Activated T-helper 17 cell treated with anti-CD3 and anti-CD28 coated beads, Interleukin-2, amount 50 U/mL, for 72 hours (primary cell): ENCODE measurements around the gene FIGN. TPM values are rescaled to one million over a fixed set of nuclear protein-coding genes. Genes with fewer than 3 reads are reported as not detected.

Source experiments
- ATAC-seq: fragments of 150-1000 bp; cut with Tn5 transposase; replicated peaks from 2 replicates; pipeline ENCODE4 v1.10.0; 2021; ENCODE audit warnings: mild to moderate bottlenecking, moderate library complexity
- H3K27ac Mint-ChIP-seq: one replicate; pipeline ENCODE4 v1.8.0; 2022; ENCODE audit warnings: mixed read lengths
- H3K27me3 Mint-ChIP-seq: one replicate; pipeline ENCODE4 v1.8.0; 2022; ENCODE audit warnings: mixed read lengths
- H3K36me3 Mint-ChIP-seq: one replicate; pipeline ENCODE4 v1.8.0; 2022; ENCODE audit warnings: low read depth, mild to moderate bottlenecking, mixed read lengths
- H3K4me1 Mint-ChIP-seq: one replicate; pipeline ENCODE4 v1.8.0; 2022; ENCODE audit warnings: mixed read lengths
- H3K4me3 Mint-ChIP-seq: one replicate; pipeline ENCODE4 v1.8.0; 2022; ENCODE audit warnings: mild to moderate bottlenecking, mixed read lengths
- H3K9me3 Mint-ChIP-seq: one replicate; pipeline ENCODE4 v1.8.0; 2022; ENCODE audit warnings: mixed read lengths
- total RNA-seq, 2 donors: library from RNA; stranded (reverse); gene quantifications; one replicate each; pipeline ENCODE4 v1.2.3, GENCODE V29; 2022

The FIGN gene
- total RNA-seq, 2 donors from 2014 or later, result not detected

DNA sequence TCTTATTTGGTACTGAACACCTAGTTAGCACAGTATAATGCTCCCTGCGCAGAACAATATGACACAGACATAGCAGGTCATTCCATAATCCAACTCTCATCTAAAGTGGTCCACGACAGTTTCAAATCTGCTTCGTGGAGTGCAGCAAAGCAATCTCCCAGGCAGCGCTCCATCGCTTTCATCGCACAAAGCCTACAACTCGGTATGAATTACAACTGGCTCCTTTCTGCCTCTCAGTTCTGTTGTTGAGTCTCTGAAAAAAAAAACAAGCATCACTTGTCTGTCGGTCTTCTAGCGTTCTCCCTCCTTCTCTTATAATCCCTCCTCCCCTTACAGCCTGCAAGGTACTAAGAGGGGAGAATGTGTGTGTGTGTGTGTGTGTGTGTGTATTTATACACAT, 123.5 kb downstream of the FIGN start:
- no peaks in the 10 kb centered on the region for H3K27me3 Mint-ChIP-seq
- no peak overlapping the region for H3K4me3 Mint-ChIP-seq
- no peaks in the 10 kb centered on the region for H3K36me3 Mint-ChIP-seq
- no peak overlapping the region for H3K27ac Mint-ChIP-seq
- H3K4me1 Mint-ChIP-seq, result no peaks in the 10 kb centered on the region
- H3K9me3 Mint-ChIP-seq, result peaks cover 8% of the 10 kb centered on the region
- no peak for ATAC-seq

DNA sequence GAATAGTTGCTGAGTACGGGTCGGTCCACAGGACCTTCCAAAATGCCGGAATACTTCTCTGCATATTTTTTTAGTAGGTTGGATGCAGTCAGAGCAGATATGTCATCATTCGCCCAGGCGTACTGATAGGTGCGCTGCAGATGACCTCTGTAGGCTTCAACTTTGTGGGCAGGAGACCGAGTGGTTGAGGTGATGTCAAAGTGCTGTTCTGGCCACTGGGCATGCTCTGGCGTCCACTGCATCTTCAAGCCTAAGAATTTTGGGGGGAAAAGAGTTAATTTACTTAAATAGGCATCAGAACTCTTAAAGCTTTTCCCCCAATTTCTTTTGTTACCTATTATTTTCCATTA, 124.3 kb downstream of the FIGN start:
- H3K27me3 Mint-ChIP-seq, result no peaks in the 10 kb centered on the region
- H3K36me3 Mint-ChIP-seq, result no peaks in the 10 kb centered on the region
- ATAC-seq, result no peak
- no peak overlapping the region for H3K4me3 Mint-ChIP-seq
- H3K27ac Mint-ChIP-seq, result no peak overlapping the region
- H3K4me1 Mint-ChIP-seq, result no peaks in the 10 kb centered on the region
- H3K9me3 Mint-ChIP-seq, result peaks cover 8% of the 10 kb centered on the region

DNA sequence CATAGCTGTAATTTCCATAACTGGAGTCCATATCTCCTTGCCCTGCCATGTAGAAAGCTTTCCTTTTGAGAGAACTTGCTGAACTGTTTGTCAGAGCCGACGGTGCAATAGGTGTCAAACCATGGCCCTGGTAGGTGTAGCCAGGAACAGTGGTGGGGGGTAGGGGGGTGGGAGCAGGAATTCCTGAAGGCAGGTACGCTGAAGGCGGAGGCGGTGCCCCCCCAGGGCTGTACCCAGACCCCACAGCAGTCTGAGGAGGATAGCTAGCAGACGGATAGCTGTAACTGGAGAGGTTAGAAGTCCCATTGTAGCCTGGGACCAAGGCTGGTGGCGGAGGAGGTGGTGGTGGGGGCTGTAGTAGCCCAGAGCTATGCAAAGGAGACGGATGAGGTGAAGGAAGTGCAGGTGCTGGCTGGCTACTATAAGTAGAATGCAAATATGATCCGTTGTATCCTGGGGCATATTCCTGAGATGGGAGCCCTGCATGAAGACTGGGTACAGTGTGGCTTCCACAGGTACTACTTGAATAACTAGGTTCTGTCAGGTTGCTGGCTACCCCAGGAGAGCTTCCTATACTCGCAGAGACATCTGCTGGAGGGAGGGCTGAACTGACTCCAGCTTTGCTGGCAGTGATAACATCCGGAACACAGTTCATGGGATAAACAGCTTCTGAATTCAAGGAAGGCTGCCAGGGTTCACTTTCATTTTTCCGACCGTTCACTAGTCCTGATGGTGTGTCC, 124.8 kb downstream of the FIGN start:
- H3K4me3 Mint-ChIP-seq, result no peak overlapping the region
- H3K9me3 Mint-ChIP-seq, result peaks cover 8% of the 10 kb centered on the region
- H3K4me1 Mint-ChIP-seq, result no peaks in the 10 kb centered on the region
- H3K36me3 Mint-ChIP-seq, result no peaks in the 10 kb centered on the region
- no peaks in the 10 kb centered on the region for H3K27me3 Mint-ChIP-seq
- no peak overlapping the region for H3K27ac Mint-ChIP-seq
- ATAC-seq, result no peak

DNA sequence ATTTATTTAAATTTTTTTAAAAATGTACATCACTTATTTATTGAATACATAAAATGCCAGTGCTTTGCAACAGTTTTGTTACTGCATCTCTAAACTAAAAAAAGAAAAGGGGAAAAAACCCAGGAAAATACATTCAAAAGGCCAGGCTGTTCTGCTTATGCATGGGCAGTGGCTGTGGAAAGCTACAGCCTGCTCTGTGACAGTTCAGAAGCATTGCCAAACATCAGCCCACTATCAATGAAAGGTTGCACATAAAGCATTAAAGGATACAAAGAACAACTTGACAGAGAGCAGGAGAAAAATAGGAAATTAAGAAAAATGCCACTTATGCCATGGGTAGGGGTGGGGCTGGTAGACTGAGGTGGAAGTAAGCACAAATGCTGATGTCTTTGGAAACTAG, 128.2 kb downstream of the FIGN start:
- ATAC-seq, result no peak
- Mint-ChIP-seq H3K9me3 (peaks cover 4% of the 10 kb centered on the region), H3K4me1 (no peaks in the 10 kb centered on the region), H3K36me3 (no peaks in the 10 kb centered on the region), H3K4me3 (no peak overlapping the region), H3K27me3 (no peaks in the 10 kb centered on the region), H3K27ac (no peak overlapping the region)

DNA sequence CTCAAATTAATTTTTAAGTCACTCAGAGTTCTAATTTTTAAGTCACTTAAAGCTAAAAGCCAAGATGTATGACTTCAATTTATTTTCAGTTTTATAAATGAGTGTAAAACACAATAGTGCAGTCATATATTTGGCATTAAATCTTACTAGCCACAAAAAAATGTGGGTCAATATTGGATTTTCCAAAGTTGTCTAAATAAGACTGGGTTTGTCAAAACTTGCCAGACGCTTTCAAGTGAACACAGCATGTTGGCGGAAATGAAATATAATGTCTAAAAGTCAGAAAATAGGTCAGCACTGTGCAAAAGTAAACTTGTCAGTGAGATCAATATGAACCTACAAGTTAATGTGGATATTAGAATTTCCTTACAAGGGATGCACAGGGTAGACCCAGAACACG, 128.9 kb downstream of the FIGN start:
- no peak overlapping the region for H3K4me3 Mint-ChIP-seq
- H3K4me1 Mint-ChIP-seq, result no peaks in the 10 kb centered on the region
- ATAC-seq, result no peak
- H3K27me3 Mint-ChIP-seq, result no peaks in the 10 kb centered on the region
- no peaks in the 10 kb centered on the region for H3K36me3 Mint-ChIP-seq
- H3K27ac Mint-ChIP-seq, result no peak overlapping the region
- no peaks in the 10 kb centered on the region for H3K9me3 Mint-ChIP-seq

DNA sequence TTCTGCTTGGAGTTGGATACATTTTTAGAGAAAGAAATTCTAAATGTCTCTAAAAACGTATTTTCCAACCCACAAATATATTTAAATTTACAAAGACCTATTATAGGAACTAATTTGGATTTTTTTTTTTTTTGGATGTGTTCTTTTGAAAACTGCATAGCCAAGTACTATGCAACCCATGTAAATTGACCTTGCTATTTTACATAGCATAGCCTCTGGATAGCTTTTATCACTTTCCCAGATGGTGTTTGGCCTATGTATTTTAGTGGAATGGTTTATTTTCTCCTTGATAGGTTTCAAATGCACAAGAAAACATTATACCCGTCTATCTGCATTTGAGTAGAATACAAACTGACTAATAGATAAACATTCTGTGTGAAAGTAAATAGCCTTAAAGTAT, 130.0 kb downstream of the FIGN start:
- no peaks in the 10 kb centered on the region for H3K9me3 Mint-ChIP-seq
- no peak for ATAC-seq
- H3K4me1 Mint-ChIP-seq, result no peaks in the 10 kb centered on the region
- no peaks in the 10 kb centered on the region for H3K36me3 Mint-ChIP-seq
- H3K27me3 Mint-ChIP-seq, result no peaks in the 10 kb centered on the region
- H3K27ac Mint-ChIP-seq, result no peak overlapping the region
- H3K4me3 Mint-ChIP-seq, result no peak overlapping the region

DNA sequence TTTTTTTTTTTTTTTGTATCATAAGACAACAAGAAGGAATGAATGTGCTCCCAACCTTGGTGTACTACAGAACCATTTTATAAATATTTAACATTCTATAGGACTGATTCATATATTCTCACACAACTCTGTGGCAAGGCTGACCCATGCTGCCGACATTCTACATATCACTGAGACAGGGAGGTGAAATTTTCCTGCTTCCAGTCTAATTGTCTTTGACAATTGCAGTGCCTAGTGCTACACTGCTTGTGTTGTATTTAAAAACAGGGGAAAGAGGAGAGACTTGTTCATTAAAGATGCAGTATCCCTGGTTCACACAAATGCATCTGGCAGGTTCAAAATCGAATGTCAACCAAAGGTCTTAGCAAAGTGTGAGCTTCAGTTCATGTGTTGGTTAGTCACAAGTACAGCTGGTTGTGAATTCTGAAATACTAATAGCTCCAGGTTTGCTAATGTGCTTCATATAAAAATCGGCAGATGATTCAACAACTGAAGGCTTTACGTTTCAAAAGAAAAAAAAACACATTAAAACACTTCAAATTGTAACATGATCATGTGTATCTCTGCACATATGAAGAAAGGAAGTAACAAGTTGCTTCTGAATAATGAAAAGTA, 130.8 kb downstream of the FIGN start:
- Mint-ChIP-seq H3K36me3 (no peaks in the 10 kb centered on the region), H3K27me3 (no peaks in the 10 kb centered on the region), H3K4me3 (no peak overlapping the region), H3K27ac (no peak overlapping the region), H3K4me1 (no peaks in the 10 kb centered on the region), H3K9me3 (no peaks in the 10 kb centered on the region)
- ATAC-seq, result no peak

DNA sequence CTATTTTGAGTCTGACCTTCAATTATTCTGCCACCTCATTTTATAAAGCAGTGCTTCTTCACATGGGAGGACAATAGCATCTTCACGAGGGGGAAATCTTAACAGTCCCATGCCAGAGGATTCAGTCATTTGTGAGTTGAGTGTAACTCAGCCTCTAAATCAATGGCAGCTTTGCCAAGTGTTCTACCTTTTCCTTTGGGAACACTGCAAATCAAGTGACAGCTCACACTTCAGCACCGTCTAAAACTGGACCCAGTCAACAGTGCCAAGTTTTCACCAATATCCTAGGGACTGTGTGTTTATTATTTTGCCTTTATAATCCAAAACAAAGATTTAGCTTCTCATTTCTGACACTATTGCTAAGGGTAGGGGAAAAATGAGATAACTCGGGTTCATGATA, 133.6 kb downstream of the FIGN start:
- Mint-ChIP-seq H3K27ac (no peak overlapping the region), H3K9me3 (peaks cover 4% of the 10 kb centered on the region), H3K36me3 (no peaks in the 10 kb centered on the region), H3K27me3 (no peaks in the 10 kb centered on the region), H3K4me3 (no peak overlapping the region), H3K4me1 (no peaks in the 10 kb centered on the region)
- no peak for ATAC-seq

DNA sequence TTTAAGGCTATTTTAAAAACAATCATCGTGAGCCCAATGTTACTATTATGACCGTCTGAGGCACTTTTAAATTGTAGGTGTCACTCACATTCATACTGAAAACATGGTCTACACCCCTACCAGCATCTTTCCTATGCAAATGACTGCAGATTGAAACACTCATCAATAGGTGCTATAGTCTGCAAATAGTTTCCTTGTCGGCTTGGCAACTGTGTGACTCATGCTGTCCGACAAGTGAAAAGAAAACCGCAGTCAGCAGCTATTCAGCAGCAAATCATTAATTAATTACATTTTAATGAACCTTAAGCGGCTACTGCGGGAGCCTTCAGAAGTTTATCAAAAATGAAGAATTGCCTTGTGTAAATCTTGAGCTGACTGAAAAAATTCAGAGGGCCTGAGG, 134.4 kb downstream of the FIGN start:
- Mint-ChIP-seq H3K4me3 (no peak overlapping the region), H3K27me3 (no peaks in the 10 kb centered on the region), H3K36me3 (no peaks in the 10 kb centered on the region), H3K9me3 (peaks cover 4% of the 10 kb centered on the region), H3K4me1 (no peaks in the 10 kb centered on the region), H3K27ac (no peak overlapping the region)
- no peak for ATAC-seq

DNA sequence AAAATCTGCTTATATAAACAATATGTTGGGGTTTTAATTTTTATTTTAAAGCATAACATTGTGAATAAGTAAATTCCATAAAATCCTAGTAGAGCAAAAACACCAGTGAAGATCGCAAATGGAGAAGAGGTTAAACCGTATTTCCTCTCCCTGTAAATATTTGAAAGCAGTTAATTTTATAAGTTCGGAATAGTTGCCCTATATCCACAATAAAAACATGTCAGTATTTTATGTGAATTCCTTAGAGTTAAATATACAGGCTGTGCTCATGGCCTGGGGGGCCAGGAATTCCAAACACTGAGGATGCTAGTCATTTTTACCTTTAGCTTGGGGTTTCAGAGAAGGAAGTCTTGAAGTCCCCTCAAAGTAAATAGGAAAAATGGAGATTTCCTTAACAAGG, 135.0 kb downstream of the FIGN start:
- H3K9me3 Mint-ChIP-seq, result peaks cover 4% of the 10 kb centered on the region
- H3K36me3 Mint-ChIP-seq, result no peaks in the 10 kb centered on the region
- H3K27ac Mint-ChIP-seq, result no peak overlapping the region
- ATAC-seq, result no peak
- no peaks in the 10 kb centered on the region for H3K4me1 Mint-ChIP-seq
- H3K4me3 Mint-ChIP-seq, result no peak overlapping the region
- no peaks in the 10 kb centered on the region for H3K27me3 Mint-ChIP-seq

DNA sequence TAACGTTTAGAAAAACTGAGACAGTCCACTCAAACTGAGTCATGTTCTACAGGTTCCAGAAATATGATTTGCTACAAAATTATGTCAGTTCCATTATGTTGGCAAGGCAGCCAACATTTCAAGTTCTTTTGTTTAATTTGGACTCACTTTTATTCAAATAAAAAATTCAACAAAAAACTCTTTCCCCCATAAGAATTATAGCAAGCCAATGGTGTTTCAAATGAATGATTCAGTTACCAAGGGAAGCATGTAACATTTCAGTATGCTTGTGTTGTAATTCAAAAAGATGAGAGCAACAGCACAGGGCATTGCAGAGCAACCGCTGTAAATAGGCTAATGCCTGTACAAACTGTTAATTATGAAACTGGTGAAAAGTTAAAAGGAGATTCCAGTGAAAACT, 140.8 kb downstream of the FIGN start:
- Mint-ChIP-seq H3K4me1 (no peaks in the 10 kb centered on the region), H3K36me3 (no peaks in the 10 kb centered on the region), H3K27me3 (no peaks in the 10 kb centered on the region), H3K4me3 (no peak overlapping the region), H3K27ac (no peak overlapping the region), H3K9me3 (peaks cover 9% of the 10 kb centered on the region)
- ATAC-seq, result no peak

DNA sequence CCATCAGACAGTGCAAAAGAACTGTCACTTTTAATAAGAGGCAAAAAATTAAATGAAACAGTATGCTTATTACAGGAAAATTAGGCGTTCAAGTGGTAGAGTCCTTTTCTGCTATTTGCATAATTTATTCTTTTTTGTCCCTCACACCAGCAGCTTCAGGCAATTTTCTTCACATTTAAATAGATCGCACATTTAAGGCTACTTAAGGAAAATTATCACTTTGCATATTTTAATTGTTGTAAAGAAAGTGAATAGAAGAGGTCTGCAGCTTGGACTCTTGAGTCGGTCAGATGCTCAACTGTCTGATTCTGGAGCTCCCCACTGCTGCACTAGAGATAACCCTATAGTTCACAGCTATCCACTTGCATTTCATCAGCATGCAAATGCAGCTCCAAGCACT, 141.3 kb downstream of the FIGN start:
- no peak overlapping the region for H3K27ac Mint-ChIP-seq
- H3K4me3 Mint-ChIP-seq, result no peak overlapping the region
- H3K4me1 Mint-ChIP-seq, result no peaks in the 10 kb centered on the region
- peaks cover 6% of the 10 kb centered on the region for H3K9me3 Mint-ChIP-seq
- ATAC-seq, result no peak
- no peaks in the 10 kb centered on the region for H3K27me3 Mint-ChIP-seq
- H3K36me3 Mint-ChIP-seq, result no peaks in the 10 kb centered on the region

DNA sequence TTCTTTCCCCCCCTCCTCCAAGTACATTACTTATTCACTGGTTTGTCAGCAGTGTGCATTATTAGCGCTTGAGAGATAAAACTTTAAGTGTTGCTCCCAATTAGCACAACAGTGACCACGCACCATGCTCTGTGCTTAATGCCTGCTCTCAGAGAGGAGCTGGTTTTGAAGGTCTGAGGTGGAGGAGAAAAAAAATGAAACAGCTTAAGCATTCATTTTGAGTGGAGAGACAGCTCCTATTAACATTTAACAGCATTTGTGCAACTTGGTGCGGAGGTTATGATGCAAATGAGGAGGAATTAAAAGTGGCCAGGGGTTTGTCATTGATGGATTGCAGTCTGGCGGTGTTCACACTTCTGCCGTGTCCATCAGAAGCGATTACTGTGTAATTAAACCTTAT, 141.8 kb downstream of the FIGN start:
- Mint-ChIP-seq H3K4me1 (no peaks in the 10 kb centered on the region), H3K27me3 (no peaks in the 10 kb centered on the region), H3K27ac (no peak overlapping the region), H3K4me3 (no peak overlapping the region), H3K9me3 (peaks cover 6% of the 10 kb centered on the region), H3K36me3 (no peaks in the 10 kb centered on the region)
- ATAC-seq, result no peak

DNA sequence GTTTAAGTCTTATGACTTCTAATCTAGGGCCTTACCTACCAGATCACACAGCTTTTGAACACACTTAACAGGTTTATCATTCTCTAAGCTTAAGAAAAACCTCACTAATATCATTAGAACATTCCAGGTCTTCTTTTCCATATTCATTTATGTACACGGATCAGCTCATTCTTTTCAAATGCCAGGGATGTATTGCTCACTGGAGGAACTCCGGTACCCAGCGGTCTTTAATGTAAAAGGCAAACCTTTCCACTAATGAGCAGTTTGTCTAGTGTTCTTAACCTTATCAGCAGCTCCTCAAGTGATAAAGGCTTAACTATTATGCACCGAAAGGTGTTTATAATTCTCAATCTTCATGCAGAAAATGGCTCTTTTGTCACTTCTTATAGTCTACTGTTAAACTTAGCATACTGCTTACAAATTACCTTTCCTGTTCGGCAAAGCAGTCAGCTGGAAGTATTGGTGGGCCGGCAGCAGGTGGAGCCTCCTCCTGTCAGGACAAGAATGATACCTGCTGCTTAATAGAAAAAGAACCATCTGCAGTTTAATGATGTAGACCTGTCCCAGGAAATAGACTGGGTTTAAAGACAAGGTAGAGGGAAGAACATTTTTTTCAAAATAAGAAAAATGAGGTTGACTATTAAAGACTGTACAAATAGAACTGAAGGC, 142.7 kb downstream of the FIGN start:
- Mint-ChIP-seq H3K9me3 (peaks cover 6% of the 10 kb centered on the region), H3K36me3 (no peaks in the 10 kb centered on the region), H3K27me3 (no peaks in the 10 kb centered on the region), H3K4me3 (no peak overlapping the region), H3K27ac (no peak overlapping the region), H3K4me1 (no peaks in the 10 kb centered on the region)
- no peak for ATAC-seq

DNA sequence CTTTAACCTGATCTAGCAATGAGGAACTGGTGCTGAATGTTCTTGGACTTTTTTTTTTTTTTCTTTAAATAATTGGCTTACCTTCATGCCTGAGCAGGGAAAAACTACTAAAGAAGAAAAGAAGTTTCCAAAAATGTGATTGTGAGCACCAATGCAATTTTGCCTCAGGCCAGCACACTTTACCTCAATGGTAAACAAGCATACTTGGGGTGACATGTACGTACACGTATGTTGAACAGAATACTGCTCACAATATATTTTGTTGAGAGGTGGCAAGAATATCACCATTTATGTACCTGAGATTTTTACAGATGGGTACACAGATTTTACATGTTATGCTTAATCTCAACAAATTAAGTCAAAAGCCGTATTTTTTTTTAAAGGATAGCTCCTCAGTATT, 144.3 kb downstream of the FIGN start:
- Mint-ChIP-seq H3K36me3 (no peaks in the 10 kb centered on the region), H3K4me3 (no peak overlapping the region), H3K27me3 (no peaks in the 10 kb centered on the region), H3K27ac (no peak overlapping the region), H3K4me1 (no peaks in the 10 kb centered on the region), H3K9me3 (peaks cover 6% of the 10 kb centered on the region)
- ATAC-seq, result no peak
